ENCODE results near the gene DLG2. TPM values are rescaled to one million over a fixed set of nuclear protein-coding genes. Genes with fewer than 3 reads are reported as not detected.

Gene DLG2
- total and polyA plus RNA-seq, 9 of the 15 experiments (the other 6 are each of a cell fraction or from before 2014, with no cell fraction given) = 0.52 to 1.6 (median 0.95) TPM

GRCh38 chr11:84300092-84300491, 1327.1 kb downstream of the DLG2 start (continued):
- TF ChIP-seq ZBTB33 (CRISPR knock-in tag; IDR thresholded peaks at IDR 0.05) = no peak
- no peak for TF ChIP-seq ZNF282 (CRISPR knock-in tag; IDR thresholded peaks at IDR 0.05)

- in situ Hi-C loops (cut with MboI) = no loop called here
- no peaks in the 10 kb centered on the region for H3K79me2 ChIP-seq (ENCODE audit: control insufficient read depth, insufficient read depth, low read length)
- TF ChIP-seq FIP1L1 (IDR thresholded peaks at IDR 0.05; ENCODE audit: low read depth, low read length, poor library complexity, severe bottlenecking) = no peak
- TF ChIP-seq ZNF3 (CRISPR knock-in tag; IDR thresholded peaks at IDR 0.05) = no peak
- TF ChIP-seq, protein P1, sequence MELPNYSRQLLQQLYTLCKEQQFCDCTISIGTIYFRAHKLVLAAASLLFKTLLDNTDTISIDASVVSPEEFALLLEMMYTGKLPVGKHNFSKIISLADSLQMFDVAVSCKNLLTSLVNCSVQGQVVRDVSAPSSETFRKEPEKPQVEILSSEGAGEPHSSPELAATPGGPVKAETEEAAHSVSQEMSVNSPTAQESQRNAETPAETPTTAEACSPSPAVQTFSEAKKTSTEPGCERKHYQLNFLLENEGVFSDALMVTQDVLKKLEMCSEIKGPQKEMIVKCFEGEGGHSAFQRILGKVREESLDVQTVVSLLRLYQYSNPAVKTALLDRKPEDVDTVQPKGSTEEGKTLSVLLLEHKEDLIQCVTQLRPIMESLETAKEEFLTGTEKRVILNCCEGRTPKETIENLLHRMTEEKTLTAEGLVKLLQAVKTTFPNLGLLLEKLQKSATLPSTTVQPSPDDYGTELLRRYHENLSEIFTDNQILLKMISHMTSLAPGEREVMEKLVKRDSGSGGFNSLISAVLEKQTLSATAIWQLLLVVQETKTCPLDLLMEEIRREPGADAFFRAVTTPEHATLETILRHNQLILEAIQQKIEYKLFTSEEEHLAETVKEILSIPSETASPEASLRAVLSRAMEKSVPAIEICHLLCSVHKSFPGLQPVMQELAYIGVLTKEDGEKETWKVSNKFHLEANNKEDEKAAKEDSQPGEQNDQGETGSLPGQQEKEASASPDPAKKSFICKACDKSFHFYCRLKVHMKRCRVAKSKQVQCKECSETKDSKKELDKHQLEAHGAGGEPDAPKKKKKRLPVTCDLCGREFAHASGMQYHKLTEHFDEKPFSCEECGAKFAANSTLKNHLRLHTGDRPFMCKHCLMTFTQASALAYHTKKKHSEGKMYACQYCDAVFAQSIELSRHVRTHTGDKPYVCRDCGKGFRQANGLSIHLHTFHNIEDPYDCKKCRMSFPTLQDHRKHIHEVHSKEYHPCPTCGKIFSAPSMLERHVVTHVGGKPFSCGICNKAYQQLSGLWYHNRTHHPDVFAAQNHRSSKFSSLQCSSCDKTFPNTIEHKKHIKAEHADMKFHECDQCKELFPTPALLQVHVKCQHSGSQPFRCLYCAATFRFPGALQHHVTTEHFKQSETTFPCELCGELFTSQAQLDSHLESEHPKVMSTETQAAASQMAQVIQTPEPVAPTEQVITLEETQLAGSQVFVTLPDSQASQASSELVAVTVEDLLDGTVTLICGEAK (IDR thresholded peaks at IDR 0.05) = no peak
- TF ChIP-seq, protein P1 (CRISPR knock-in tag; IDR thresholded peaks at IDR 0.05) = no peak
- no peak for TF ChIP-seq POLR2G (IDR thresholded peaks at IDR 0.05; ENCODE audit: low read depth, low read length)
- no peak for TF ChIP-seq ARID3A (IDR thresholded peaks at IDR 0.05; ENCODE audit: borderline replicate concordance, low read depth, low read length)
- no peak for TF ChIP-seq GATAD2A (IDR thresholded peaks at IDR 0.05)
Measured at GRCh38 chr11:84297570-84297969, 1329.6 kb downstream of the DLG2 start.

More at GRCh38 chr11:84297570-84297969, 1329.6 kb downstream of the DLG2 start:
- Histone ChIP-seq H4K20me1 (replicated peaks; ENCODE audit: control insufficient read depth, insufficient read depth, low read length) (no peaks in the 10 kb centered on the region), H3K27ac (ENCODE audit: extremely low read depth, low read depth, low read length) (no peak overlapping the region), H2AFZ (ENCODE audit: low read depth, low read length) (no peak overlapping the region), H3K4me2 (ENCODE audit: insufficient read depth, low read length) (no peak overlapping the region), H3K4me3 (no peak overlapping the region), H3K36me3 (ENCODE audit: control insufficient read depth, insufficient read depth, low read length) (no peaks in the 10 kb centered on the region), H3K9me1 (ENCODE audit: control insufficient read depth, insufficient read depth, low read length) (no peaks in the 10 kb centered on the region), H3K9ac (ENCODE audit: insufficient read depth in 1 of 2, low read depth in 2 of 2, low read length in 2 of 2) (no peak overlapping the region), H3K27me3 (ENCODE audit: control insufficient read depth in 2 of 2, insufficient read depth in 2 of 2, low read length in 2 of 2) (no peaks in the 10 kb centered on the region), H3K4me1 (replicated peaks in 1 of 2; ENCODE audit: control insufficient read depth in 2 of 2, insufficient read depth in 2 of 2, low read length in 2 of 2) (no peaks in the 10 kb centered on the region), H3K9me3 (replicated peaks; ENCODE audit: control insufficient read depth, insufficient read depth, low read depth, low read length) (no peaks in the 10 kb centered on the region)
- ChIA-PET POLR2A (no interaction called here), CTCF (ENCODE audit: low intra/inter-chr PET ratio) (no interaction called here)
- BruUV-seq (replicated peaks) = no TSS peak
- DNase-seq (ENCODE audit: extremely low read depth in 1 of 4, low spot score in 3 of 4) (no peak), ATAC-seq (no peak), FAIRE-seq (no peak)
- 8% methylated on average over 2 of the region's 2 CpGs for WGBS (ENCODE audit: insufficient coverage, low coverage, missing lambda C conversion rate)
- intact Hi-C loops (cut with micrococcal nuclease) = no loop called here

Measured in K562 (cell line).